ENCODE data around the gene COPS3.

Gene COPS3

DNA sequence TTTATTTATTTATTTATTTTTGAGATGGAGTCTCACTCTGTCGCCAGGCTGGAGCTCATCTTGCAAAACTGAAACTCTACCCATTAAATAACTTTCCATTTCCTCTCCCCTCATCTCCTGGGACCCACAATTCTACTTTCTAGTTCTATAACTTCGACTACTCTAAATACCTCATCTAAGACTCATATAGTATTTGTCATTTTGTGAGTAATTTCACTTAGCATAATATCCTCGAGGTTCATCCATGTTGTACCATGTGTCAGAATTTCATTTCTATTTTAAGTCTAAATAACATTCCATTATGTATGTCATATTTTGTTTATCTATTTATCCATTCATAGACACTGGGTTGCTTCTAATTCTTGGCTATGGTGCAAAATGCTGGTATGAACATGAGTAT, 17.1 kb upstream of the COPS3 start:
- no peak for ATAC-seq

DNA sequence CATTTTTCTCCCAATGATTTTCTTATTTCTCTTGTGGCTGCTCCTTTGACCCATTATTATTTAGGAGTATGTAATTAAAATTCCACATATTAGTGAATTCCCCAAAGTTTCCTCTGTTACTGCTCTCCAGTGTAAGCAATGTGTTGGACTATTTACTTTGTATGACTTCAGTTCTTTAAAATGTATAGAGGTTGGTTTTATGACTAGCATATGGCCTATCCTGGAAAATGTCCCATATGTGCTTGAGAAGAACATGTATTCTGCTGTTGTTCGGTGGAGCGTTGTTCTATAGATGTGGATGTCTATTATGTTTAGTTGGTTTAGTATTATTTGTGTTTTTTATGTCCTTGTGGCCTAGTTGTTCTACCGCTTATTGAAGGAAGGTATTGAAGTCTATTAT, 16.2 kb upstream of the COPS3 start:
- ATAC-seq, result no peak
- TF ChIP-seq ZNF565 (CRISPR knock-in tag; conservative IDR thresholded peaks at IDR 0.05; ENCODE audit: low read depth), result no peak
- TF ChIP-seq, protein P1, sequence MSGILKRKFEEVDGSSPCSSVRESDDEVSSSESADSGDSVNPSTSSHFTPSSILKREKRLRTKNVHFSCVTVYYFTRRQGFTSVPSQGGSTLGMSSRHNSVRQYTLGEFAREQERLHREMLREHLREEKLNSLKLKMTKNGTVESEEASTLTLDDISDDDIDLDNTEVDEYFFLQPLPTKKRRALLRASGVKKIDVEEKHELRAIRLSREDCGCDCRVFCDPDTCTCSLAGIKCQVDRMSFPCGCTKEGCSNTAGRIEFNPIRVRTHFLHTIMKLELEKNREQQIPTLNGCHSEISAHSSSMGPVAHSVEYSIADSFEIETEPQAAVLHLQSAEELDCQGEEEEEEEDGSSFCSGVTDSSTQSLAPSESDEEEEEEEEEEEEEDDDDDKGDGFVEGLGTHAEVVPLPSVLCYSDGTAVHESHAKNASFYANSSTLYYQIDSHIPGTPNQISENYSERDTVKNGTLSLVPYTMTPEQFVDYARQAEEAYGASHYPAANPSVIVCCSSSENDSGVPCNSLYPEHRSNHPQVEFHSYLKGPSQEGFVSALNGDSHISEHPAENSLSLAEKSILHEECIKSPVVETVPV (CRISPR knock-in tag; IDR thresholded peaks at IDR 0.05), result no peak
- no peak for TF ChIP-seq PPARA (CRISPR knock-in tag; IDR thresholded peaks at IDR 0.05; ENCODE audit: borderline replicate concordance)
- TF ChIP-seq ZFP30 (CRISPR knock-in tag; IDR thresholded peaks at IDR 0.05), result no peak
- TF ChIP-seq SNAI2 (CRISPR knock-in tag; IDR thresholded peaks at IDR 0.05), result no peak
- TF ChIP-seq ZFP3 (CRISPR knock-in tag; IDR thresholded peaks at IDR 0.05), result no peak
- no peak for TF ChIP-seq ZNF70 (CRISPR knock-in tag; IDR thresholded peaks at IDR 0.05)
- TF ChIP-seq ISL1 (CRISPR knock-in tag; IDR thresholded peaks at IDR 0.05), result no peak
- TF ChIP-seq ARNTL (CRISPR knock-in tag; IDR thresholded peaks at IDR 0.05; ENCODE audit: borderline replicate concordance, low read depth), result no peak
- TF ChIP-seq POU6F1 (CRISPR knock-in tag; IDR thresholded peaks at IDR 0.05; ENCODE audit: borderline replicate concordance, low read depth), result no peak
- TF ChIP-seq, protein P2, sequence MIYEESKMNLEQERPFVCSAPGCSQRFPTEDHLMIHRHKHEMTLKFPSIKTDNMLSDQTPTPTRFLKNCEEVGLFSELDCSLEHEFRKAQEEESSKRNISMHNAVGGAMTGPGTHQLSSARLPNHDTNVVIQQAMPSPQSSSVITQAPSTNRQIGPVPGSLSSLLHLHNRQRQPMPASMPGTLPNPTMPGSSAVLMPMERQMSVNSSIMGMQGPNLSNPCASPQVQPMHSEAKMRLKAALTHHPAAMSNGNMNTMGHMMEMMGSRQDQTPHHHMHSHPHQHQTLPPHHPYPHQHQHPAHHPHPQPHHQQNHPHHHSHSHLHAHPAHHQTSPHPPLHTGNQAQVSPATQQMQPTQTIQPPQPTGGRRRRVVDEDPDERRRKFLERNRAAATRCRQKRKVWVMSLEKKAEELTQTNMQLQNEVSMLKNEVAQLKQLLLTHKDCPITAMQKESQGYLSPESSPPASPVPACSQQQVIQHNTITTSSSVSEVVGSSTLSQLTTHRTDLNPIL (CRISPR knock-in tag; IDR thresholded peaks at IDR 0.05; ENCODE audit: low read depth), result no peak
- TF ChIP-seq OSR1 (CRISPR knock-in tag; IDR thresholded peaks at IDR 0.05), result no peak
- TF ChIP-seq ESRRG (CRISPR knock-in tag; IDR thresholded peaks at IDR 0.05), result no peak
- no peak for TF ChIP-seq TOX (CRISPR knock-in tag; IDR thresholded peaks at IDR 0.05; ENCODE audit: borderline replicate concordance)
- no peak for TF ChIP-seq CSDC2 (CRISPR knock-in tag; IDR thresholded peaks at IDR 0.05)
- TF ChIP-seq GLIS3 (CRISPR knock-in tag; IDR thresholded peaks at IDR 0.05), result no peak

More for the DNA sequence above, 17.1 kb upstream of the COPS3 start:
- TF ChIP-seq ZC3H10 (CRISPR knock-in tag; IDR thresholded peaks at IDR 0.05) (no peak), ESRRG (CRISPR knock-in tag; IDR thresholded peaks at IDR 0.05) (no peak), PATZ1 (CRISPR knock-in tag; IDR thresholded peaks at IDR 0.05; ENCODE audit: borderline replicate concordance) (no peak)
- TF ChIP-seq, protein P1 (CRISPR knock-in tag; IDR thresholded peaks at IDR 0.05), result no peak

DNA sequence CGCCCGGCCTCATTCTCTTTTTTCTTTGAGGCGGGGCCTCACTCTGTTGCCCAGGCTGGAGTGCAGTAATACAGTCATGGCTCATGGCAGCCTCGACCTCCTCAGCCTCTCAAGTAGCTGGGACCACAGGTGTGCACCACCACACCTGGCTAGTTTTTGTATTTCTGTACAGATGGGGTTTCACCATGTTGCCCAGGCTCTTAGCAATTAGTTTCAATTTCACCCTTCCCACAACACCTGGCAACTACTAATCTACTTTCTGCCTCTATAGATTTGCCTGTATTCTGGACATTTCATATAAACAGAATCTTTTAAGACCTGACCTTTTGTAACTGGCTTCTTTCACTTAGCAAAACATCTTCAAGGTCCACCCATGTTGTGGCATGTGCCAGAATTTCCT, 14.1 kb upstream of the COPS3 start:
- TF ChIP-seq PATZ1 (CRISPR knock-in tag; IDR thresholded peaks at IDR 0.05; ENCODE audit: borderline replicate concordance) (no peak), POU6F1 (CRISPR knock-in tag; IDR thresholded peaks at IDR 0.05; ENCODE audit: borderline replicate concordance, low read depth) (no peak), SNAI2 (CRISPR knock-in tag; IDR thresholded peaks at IDR 0.05) (no peak), ZFP3 (CRISPR knock-in tag; IDR thresholded peaks at IDR 0.05) (no peak), ZNF565 (CRISPR knock-in tag; conservative IDR thresholded peaks at IDR 0.05; ENCODE audit: low read depth) (no peak), ESRRG (CRISPR knock-in tag; IDR thresholded peaks at IDR 0.05) (no peak), TCF4 (CRISPR knock-in tag; IDR thresholded peaks at IDR 0.05; ENCODE audit: borderline replicate concordance) (no peak), TOX (CRISPR knock-in tag; IDR thresholded peaks at IDR 0.05; ENCODE audit: borderline replicate concordance) (no peak), PPARA (CRISPR knock-in tag; IDR thresholded peaks at IDR 0.05; ENCODE audit: borderline replicate concordance) (no peak), CSDC2 (CRISPR knock-in tag; IDR thresholded peaks at IDR 0.05) (no peak), ZNF8 (CRISPR knock-in tag; IDR thresholded peaks at IDR 0.05) (no peak), ARNTL (CRISPR knock-in tag; IDR thresholded peaks at IDR 0.05; ENCODE audit: borderline replicate concordance, low read depth) (no peak)
- TF ChIP-seq, protein P2 (CRISPR knock-in tag; IDR thresholded peaks at IDR 0.05; ENCODE audit: low read depth), result no peak
- no peak for ATAC-seq
